Tibial nerve (tissue), 3 donors: ENCODE results near the gene GALNT5.

Experiments
- POLR2A ChIP-seq, 2 donors: fragments of 450-650 bp; IDR thresholded peaks; one replicate each; pipeline ENCODE4 v1.6.1; 2017; ENCODE audit warnings: antibody characterized with exemption in 2 of 2, mild to moderate bottlenecking in 2 of 2, moderate library complexity in 2 of 2
- TF ChIP-seq, protein P1 (sequence below), 5 experiments: fragments of 200-600 bp in 3 of 5; fragments of 450-650 bp in 2 of 5; sonication (generic) in 3 of 5; IDR thresholded peaks; one replicate each; pipeline ENCODE4 v1.5.1; 2016 to 2019; ENCODE audit warnings: antibody characterized with exemption in 5 of 5, mild to moderate bottlenecking in 3 of 5, moderate library complexity in 2 of 5

GRCh38 chr2:157233506-157233905 lies 24.0 kb upstream of the GALNT5 start:
- TF ChIP-seq POLR2A (IDR thresholded peaks at IDR 0.05), result no peak
- TF ChIP-seq, protein P1, sequence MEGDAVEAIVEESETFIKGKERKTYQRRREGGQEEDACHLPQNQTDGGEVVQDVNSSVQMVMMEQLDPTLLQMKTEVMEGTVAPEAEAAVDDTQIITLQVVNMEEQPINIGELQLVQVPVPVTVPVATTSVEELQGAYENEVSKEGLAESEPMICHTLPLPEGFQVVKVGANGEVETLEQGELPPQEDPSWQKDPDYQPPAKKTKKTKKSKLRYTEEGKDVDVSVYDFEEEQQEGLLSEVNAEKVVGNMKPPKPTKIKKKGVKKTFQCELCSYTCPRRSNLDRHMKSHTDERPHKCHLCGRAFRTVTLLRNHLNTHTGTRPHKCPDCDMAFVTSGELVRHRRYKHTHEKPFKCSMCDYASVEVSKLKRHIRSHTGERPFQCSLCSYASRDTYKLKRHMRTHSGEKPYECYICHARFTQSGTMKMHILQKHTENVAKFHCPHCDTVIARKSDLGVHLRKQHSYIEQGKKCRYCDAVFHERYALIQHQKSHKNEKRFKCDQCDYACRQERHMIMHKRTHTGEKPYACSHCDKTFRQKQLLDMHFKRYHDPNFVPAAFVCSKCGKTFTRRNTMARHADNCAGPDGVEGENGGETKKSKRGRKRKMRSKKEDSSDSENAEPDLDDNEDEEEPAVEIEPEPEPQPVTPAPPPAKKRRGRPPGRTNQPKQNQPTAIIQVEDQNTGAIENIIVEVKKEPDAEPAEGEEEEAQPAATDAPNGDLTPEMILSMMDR (IDR thresholded peaks at IDR 0.05), result no peak
